ENCODE results near the gene SLC18A2. TPM values are rescaled to one million over a fixed set of nuclear protein-coding genes. Genes with fewer than 3 reads are reported as not detected.

SLC18A2 gene
- total and polyA plus RNA-seq, 2 donors (not counting 3 experiments of a cell fraction or from before 2014, with no cell fraction given), result not detected

- FAIRE-seq (peak; percentile 68), DNase-seq (ENCODE audit: low read depth, low spot score) (peak; percentile 59)
- BruUV-seq (replicated peaks), result no TSS peak
- TF ChIP-seq GATA2 (IDR thresholded peaks at IDR 0.05; ENCODE audit: insufficient read depth, insufficient read length, low read depth, low read length) (no peak), POLR2AphosphoS5 (IDR thresholded peaks at IDR 0.05; ENCODE audit: insufficient read depth, low read depth, low read length) (peak; percentile 28), CTCF (IDR thresholded peaks at IDR 0.05; ENCODE audit: extremely low read depth in 1 of 2, insufficient read depth in 1 of 2, low read depth in 1 of 2, low read length in 2 of 2) (peak; percentile 99 to 100)
- Histone ChIP-seq H3K36me3 (ENCODE audit: control insufficient read depth in 2 of 2, extremely low read depth in 1 of 2, insufficient read depth in 2 of 2, low read length in 2 of 2) (no peaks in the 10 kb centered on the region), H3K27ac (ENCODE audit: insufficient read depth, low read depth, low read length) (no peak overlapping the region), H3K79me2 (ENCODE audit: control insufficient read depth, insufficient read depth, low read length) (no peaks in the 10 kb centered on the region), H2AFZ (ENCODE audit: low read depth, low read length) (peak overlapping the region; percentile 98), H3K9me1 (replicated peaks; ENCODE audit: control insufficient read depth, extremely low read depth, insufficient read depth, low read length) (no peaks in the 10 kb centered on the region), H3K4me1 (ENCODE audit: control insufficient read depth, extremely low read depth, insufficient read depth, low read length) (peaks cover 5% of the 10 kb centered on the region), H3K9me3 (replicated peaks; ENCODE audit: control insufficient read depth, insufficient read depth, low read length) (no peaks in the 10 kb centered on the region), H3K4me2 (ENCODE audit: insufficient read depth, low read length) (peak overlapping the region; percentile 84), H4K20me1 (replicated peaks; ENCODE audit: control insufficient read depth, extremely low read depth, insufficient read depth, low read length) (no peaks in the 10 kb centered on the region), H3K27me3 (ENCODE audit: control insufficient read depth in 2 of 2, insufficient read depth in 2 of 2, low read length in 2 of 2) (peaks cover 1 to 7% of the 10 kb centered on the region in 2 experiments), H3K4me3 (replicated peaks in 1 of 3; ENCODE audit: insufficient read depth in 1 of 3, low read depth in 1 of 3, low read length in 3 of 3) (peak overlapping the region in 2 of 3 experiments; percentile 41 to 50), H3K9ac (replicated peaks; ENCODE audit: extremely low read depth, insufficient read depth, low read length) (no peak overlapping the region)
- POLR2A ChIA-PET, result no interaction called here
- dilution Hi-C loops (cut with MboI; ENCODE audit: extremely low pct_ligation_motif_present, low sequenced_read_pairs), result no loop called here
- CTCF ChIA-PET, result interaction anchor here (0.7 to 6.2 kb wide), 69 partner anchors 8 to 1348 kb away, joined by 3 to 240 read pairs (median 4); no protein-coding TSS in a partner anchor
- intact Hi-C loops (cut with micrococcal nuclease), result loop anchor here (1.0 to 5.0 kb wide), 5 partner anchors 104 to 1025 kb away; partner anchors contain the start of gene PDZD8
Measured at GRCh38 chr10:117216611-117217195, 24.2 kb upstream of the SLC18A2 start.

Measured in endothelial cell of umbilical vein (primary cell).